D721Med (cell line): Measurements from ENCODE around the gene LSM3.

ENCODE experiments used
- DNase-seq: peaks from one replicate; pipeline ENCODE4 v3.0.0; 2011; ENCODE audit warnings: low spot score; ENCODE audit not compliant: insufficient read length
- FAIRE-seq: peaks from 2 replicates; lab custom pipeline; 2011; peaks lifted over from hg19 to GRCh38; lab: Jason Lieb, UNC
- TF ChIP-seq, protein P1 (sequence below): IDR thresholded peaks from 2 replicates; pipeline ENCODE4 v1.5.1; 2012; ENCODE audit warnings: mild to moderate bottlenecking, control low read depth; ENCODE audit not compliant: insufficient read depth; ENCODE audit errors: missing control alignments

Gene LSM3

DNA sequence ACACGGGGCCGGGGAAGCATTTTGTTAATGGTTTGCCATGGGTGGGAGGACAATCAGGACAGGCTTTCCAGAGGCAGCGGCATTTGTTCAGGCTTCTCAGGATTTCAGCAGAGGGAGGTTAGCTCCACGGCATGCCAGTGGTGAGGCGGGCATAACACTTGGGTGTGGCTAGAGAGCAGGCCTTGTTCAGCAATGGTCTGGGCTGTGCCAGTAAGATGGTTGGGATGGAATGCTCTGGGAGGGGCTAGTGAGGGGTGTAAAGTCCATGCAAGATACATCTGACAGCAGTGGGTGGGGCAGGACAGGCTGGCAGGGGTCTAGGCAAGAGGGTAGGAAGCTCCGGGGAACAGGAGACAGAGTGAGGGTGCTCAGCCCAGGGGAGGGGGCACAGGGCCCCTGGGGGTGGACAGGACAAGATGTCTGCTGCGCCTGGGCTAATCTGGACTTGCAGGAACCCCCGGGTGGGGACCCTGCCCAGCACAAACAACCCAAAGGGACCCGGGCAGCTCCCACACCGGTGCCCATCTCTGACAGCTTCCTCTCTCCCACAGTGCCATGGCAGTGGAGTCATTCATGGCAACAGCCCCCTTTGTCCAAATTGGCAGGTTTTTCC is 45.3 kb upstream of the LSM3 start:
- FAIRE-seq: no peak
- TF ChIP-seq, protein P1, sequence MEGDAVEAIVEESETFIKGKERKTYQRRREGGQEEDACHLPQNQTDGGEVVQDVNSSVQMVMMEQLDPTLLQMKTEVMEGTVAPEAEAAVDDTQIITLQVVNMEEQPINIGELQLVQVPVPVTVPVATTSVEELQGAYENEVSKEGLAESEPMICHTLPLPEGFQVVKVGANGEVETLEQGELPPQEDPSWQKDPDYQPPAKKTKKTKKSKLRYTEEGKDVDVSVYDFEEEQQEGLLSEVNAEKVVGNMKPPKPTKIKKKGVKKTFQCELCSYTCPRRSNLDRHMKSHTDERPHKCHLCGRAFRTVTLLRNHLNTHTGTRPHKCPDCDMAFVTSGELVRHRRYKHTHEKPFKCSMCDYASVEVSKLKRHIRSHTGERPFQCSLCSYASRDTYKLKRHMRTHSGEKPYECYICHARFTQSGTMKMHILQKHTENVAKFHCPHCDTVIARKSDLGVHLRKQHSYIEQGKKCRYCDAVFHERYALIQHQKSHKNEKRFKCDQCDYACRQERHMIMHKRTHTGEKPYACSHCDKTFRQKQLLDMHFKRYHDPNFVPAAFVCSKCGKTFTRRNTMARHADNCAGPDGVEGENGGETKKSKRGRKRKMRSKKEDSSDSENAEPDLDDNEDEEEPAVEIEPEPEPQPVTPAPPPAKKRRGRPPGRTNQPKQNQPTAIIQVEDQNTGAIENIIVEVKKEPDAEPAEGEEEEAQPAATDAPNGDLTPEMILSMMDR: no peak
- DNase-seq: no peak

GRCh38 chr3:14133876-14134275 is 44.7 kb upstream of the LSM3 start:
- TF ChIP-seq, protein P1: no peak
- FAIRE-seq: no peak
- no peak for DNase-seq

GRCh38 chr3:14134291-14134690 is 44.3 kb upstream of the LSM3 start:
- TF ChIP-seq, protein P1: no peak
- DNase-seq: no peak
- FAIRE-seq: no peak

- no peak for DNase-seq
- no peak for FAIRE-seq
- TF ChIP-seq, protein P1: no peak
Measured at GRCh38 chr3:14135581-14135980, 43.0 kb upstream of the LSM3 start.

- FAIRE-seq: no peak
- no peak for DNase-seq
- TF ChIP-seq, protein P1: no peak
Measured at GRCh38 chr3:14137004-14137403, 41.6 kb upstream of the LSM3 start.

GRCh38 chr3:14137445-14137844 is 41.2 kb upstream of the LSM3 start:
- no peak for DNase-seq
- TF ChIP-seq, protein P1: no peak
- no peak for FAIRE-seq

- FAIRE-seq (no peak), DNase-seq (no peak)
- TF ChIP-seq, protein P1: no peak
Measured at GRCh38 chr3:14138109-14138877, 40.3 kb upstream of the LSM3 start.
